HG03460 (cell line): ENCODE results near the gene CCNG2.

ENCODE experiments used
- ATAC-seq: cut with Tn5 transposase; IDR thresholded peaks from one replicate; pipeline ENCODE4 v1.9.1; 2021; ENCODE audit not compliant: unreplicated experiment

The CCNG2 gene

DNA sequence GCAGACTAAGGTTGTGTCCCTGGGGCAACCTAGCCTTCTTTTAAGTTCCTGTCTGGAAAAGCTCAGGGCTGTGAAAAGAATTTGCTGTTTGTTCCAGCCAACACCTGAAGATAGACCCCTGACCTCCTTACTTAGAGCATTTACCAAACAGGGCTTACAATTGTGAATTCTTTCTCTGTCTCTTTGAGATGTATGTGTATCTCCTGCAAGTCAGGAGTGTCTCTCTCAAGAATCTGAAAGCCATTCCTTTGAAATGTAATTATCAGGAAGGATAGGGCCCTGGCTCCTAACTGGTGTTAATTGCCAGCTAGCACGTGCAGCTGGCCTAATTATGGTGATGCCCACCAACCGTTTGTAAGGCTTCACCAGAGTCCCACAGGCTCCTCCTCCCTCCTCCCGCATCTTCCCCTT lies 18.2 kb downstream of the CCNG2 start:
- ATAC-seq = no peak

DNA sequence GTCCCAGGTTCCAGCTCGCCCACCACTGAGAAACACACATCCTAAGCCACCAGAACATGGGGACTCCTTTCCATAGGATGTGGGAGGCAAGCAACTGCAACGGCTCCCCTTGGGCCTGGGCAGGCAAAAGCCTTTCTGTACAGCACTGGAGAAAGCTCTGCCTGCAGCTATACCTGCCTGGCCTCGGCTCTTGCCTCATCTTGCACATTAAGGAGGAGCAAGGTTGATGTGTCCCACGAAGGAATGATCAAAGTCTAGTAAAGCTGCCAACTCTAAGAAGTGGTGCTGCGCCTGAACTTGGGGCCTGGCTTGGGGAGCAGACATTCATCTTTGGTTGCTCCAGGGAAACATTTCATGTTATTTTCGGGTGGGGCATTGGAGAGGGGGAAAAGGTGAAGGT lies 19.6 kb downstream of the CCNG2 start:
- no peak for ATAC-seq

DNA sequence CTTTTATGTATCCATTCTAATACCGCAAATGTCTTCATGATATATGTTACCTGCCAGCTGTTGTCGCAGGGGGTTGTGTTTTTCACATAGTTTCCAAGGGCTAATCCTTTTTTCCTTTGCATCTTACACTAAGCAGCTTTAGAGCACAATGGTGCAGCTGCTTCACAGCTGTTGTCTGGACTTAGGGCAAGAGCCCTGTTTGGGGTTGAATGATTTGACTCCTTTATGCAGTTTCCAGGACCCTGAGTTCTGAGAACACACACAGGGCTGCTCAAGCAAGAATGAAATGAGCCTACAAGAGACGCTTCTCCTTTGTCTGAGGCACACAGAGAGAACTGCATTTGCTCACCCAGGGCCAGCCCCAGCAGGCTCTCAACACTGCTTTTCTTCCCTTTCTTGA lies 20.2 kb downstream of the CCNG2 start:
- no peak for ATAC-seq

DNA sequence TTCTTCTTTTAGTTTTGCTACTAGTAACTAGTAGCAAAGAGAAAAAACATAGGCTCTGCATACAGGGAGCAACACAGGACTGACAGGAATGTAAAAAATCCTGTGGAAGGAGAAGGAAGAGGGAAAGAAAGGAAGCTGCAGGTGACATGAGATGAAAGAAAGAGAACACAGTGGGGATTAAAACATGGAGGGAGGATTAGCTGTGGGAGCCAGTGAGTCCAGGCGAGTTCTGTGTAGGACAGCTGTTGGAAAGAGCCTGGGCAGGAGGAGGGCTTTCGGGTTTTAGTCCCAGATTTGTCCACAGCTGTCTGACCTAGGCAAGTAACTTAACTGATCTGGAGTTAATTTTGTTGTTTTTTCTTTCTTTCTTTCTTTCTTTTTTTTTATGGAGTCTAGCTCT lies 21.6 kb downstream of the CCNG2 start:
- no peak for ATAC-seq

DNA sequence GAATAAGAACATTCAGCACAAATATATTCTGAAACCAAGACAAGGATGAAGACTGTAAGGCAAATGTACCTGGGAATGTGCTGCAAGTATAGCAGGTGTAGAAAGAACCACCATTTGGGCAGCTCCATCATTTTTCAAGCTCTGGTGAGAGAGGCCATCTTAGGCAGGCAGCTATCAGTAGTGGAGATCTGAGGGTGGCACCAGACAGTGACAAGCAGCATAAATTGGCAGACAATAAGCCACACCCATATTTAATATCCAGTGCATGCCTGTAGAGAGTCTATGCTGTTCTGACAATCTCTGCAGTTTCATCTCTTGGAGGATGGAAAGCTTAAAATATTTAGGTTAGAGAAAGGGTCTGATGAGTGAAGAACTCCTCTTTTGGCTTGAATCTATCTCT lies 22.5 kb downstream of the CCNG2 start:
- ATAC-seq = no peak

DNA sequence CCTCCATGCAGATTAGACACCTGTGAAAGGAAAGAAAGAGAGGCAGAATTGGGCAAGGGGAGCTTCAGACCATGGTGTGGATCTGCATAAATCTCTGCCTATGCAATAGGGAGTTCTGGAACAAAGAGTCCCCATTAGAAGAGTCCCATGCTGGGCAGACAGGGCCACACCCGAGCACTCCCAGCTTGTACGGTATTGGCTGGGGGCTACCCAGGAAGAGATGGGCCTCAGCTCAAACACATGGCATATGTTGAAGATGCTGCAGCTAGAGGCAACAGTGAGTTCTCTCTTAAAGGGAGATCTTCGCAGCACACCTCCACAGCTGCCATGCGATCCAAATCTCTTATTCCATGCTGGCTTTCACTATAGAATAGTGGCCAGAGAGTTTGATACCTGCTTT lies 24.7 kb downstream of the CCNG2 start:
- no peak for ATAC-seq

DNA sequence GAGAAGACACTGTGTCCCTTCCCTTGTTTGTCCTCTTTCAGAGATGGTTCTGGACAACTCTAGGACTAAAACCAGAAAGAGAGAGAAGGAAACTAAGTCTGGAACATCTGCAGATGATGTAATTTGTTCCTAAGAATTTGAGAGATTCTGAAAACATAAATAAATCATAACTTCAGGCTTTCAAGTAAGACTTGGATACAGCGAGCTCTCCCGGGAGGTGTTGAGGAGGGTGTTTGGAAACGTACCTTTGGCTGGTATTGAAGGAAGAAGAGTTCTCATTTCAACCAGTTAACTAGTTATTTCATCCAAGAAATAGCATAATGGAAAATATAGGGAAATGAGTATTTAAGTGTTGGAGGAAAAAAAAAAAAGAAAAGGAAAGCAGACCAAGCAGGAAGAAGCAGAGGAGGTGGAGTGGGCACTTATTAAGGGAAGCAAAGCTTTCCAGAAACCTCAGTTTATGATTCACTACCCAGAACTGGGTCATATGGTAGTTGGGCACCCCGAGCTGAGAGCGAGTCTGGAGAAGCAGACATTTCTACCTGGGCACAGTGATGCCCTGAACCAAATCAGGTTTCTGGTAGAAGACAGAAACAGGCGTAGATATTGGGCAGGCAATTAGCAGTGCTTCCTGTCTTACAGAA lies 26.9 kb downstream of the CCNG2 start:
- no peak for ATAC-seq

DNA sequence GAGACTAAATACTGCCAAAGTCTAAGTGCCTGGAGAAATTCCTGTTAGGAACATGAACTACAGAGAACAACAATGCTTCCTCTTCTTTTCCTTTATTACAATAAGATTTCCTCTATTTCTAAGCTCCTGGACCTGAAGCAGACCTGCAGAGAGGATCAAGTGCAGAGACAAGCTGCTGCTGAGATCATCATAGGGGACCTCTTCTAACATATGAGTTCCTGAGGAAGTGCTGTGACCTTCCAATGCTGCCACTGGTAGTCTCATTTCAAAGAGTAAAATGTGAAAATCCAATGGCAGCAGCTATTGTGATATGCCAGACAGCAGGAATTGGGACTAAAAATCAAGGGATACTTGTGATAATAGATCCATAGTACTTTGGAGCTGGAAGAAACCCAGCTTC lies 28.0 kb downstream of the CCNG2 start:
- no peak for ATAC-seq

DNA sequence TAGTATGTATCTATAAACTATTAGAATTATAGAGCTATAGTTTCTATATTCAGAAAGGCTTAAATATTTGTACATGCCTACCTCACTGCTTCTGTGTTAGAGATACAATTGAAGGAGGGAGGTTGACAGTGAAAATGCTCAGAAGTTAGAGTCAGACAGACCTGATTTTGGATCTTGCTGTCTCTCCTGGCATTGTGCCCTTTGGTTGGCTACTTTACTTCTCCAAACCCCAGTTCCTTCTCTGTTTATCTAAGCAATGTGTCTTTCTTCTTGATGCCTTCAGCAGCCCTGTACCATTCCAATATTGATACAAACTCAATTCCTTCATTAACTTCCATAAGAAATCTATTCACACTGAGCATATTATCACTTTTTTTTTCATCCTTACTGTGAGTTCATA lies 28.7 kb downstream of the CCNG2 start:
- ATAC-seq = no peak

DNA sequence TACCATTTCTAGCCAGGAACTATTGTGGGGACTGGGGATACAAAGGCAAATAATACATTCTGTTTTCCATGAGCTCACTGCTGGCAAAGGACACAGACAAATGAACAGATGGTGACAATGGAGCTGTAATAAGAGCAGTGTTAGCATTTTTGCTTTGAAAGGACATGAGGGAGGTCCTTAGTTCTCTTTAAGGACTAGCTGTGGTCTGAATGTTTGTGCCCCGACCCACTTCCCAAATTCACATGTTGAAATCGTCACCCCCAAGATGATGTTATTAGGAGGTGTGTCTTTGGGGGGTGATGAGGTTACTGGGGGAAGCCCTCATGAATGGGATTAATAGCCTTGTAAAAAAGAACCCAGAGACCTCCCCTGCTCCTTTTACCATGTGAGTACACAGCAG lies 30.3 kb downstream of the CCNG2 start:
- ATAC-seq = no peak

DNA sequence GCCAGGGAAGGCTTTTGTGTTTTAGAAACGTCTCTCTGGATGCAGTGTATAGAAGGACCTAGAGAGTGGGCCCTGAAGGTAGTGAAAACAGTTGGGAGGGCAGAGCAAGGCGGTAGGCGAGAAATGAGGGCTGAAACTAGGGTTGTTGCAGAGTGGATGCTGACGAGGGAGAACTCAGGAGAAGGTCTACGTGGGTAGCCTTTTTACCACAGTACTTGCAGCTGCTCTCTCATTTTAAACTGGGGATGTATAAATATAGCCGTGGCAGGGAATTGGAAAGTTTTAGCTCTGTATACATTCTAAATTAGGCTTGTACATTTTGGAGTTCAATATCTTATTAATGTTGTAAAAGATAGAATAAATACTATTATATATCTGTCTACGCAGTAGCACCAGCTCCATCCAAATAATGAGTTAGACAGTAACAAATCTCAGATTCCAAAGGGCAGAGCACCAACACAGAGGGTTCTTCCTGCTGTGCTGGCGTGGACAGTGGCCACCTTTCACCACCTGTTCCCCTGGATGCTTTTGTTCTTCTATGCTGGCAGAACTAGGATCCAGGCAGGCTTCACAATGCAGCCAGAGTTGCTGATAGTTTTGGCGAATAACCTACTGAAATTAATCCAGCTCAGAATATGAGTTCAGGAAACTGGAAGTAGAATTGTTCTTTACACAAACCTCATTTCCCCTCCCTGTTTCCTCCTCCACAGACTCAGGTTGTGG lies 31.7 kb downstream of the CCNG2 start:
- no peak for ATAC-seq

DNA sequence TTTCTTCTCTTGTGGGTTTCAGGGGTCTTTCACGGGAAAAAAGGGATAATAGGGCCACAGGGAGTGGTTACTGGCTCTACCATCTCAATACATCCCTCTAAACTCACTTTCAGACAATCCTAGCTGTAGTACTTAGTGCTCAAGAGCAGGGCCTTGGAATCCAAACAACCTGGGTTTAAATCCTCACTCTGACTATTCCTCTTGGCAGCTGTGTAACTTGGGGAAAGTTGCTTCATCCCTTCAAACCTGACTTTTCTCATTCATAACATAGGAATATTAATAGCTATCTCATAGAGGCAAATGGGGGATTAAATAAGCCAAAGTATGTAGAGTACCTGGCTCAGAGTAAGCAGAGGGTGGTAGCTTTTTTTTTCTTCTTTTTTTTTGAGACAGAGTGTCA lies 32.4 kb downstream of the CCNG2 start:
- ATAC-seq = no peak

DNA sequence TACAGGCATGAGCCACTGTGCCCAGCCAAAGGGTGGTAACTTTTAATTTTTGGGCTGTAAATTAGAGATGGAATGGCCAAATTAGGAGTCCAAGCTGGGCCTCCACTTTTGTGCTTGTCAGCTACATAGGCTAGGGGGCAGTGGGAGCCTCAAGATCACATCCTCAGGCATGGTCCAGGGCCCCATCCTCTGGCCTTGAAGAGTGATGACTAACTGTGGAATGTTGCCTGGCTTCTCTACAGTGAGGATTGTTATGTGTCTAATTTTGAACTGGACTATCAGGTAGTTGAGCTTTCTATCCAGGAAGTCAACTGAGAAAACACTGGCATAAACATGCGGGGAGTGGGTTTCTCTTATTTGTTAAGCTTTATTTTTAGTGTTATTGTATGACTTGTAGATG lies 33.0 kb downstream of the CCNG2 start:
- ATAC-seq = no peak

DNA sequence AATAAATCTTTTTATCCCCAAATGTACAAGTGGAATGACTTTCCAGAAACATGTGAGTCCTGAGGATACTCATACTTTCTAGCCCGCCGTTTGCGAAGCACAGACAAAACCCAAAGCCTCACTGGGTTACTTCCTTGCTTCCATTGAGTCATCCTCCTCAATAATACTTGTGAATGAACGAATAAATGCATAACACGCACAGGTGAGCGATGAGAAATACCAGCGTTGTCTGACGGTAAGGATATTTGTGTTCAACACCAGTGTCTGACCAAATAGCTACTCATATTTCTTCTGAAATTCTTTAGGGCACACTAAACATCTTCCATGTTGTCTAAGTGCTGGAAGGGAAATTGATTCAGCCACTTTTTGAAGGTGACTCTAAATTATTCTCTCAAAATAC lies 36.0 kb downstream of the CCNG2 start:
- ATAC-seq = no peak

DNA sequence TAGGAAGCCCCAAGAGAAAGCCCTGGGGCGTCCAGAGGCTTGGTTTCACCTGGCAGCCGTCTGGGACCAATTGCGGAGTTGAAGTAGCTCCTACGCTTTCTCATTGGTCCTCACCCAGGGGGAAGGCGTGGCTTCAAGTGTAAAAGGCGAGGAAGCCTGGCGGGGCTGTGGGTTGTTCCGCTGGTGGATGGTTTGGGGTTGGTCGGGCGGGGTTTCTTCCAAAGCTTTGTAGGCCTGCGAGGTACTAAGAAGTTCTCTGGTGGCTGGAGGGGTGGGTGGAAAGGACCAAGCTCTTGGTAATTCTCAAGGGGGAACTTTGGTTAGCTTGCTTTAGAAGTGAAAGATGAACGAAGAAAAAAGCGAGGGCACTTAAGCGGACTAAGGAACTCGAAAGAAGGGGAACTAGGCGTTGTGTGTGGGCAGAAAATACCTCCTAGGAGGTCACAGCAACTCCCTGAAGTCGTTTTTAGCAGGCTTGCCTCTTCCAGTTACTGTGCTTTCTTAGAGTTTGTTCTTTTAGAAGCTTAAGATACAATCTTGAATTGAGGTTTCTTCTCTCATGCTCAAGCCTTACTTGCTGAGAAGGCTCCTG lies 36.6 kb downstream of the CCNG2 start:
- peak; percentile 94 for ATAC-seq

DNA sequence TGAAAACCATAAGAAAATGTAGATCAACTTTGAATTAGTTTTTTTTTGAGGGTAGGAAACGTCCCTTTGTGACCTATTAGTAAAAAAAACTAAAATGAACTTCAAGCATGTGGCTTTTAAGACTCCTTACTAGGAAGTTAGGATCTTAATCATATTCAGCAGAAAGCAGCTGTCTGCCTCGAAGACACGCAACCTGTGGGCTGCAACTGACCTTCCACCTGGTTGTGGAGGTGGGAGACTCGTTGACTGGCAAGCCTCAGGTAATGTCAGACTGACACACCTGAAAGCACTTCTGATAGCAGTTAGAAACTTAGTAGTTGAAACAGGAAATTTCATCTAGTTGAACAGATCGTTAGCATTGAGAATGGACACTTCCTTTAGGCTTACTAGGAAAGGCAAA lies 37.4 kb downstream of the CCNG2 start:
- no peak for ATAC-seq

DNA sequence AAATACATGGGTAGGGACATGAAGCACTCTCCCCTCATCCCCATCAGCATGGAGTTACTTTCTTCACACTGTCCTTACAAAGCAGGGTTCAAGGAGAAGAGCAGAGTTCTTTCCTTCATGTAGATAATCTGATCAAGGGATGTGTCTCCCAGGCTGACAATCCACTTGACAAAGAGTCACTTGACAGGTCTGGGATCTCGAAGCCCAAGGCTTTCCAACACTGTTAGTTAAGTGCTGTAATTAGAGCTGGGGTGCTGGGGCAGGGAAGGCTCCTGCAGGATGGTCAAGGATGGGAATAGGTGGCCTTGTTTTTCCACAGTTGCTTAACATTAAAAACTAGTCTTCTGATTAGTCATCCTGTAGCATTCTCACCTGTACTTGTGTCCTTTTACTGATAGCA lies 38.0 kb downstream of the CCNG2 start:
- no peak for ATAC-seq

DNA sequence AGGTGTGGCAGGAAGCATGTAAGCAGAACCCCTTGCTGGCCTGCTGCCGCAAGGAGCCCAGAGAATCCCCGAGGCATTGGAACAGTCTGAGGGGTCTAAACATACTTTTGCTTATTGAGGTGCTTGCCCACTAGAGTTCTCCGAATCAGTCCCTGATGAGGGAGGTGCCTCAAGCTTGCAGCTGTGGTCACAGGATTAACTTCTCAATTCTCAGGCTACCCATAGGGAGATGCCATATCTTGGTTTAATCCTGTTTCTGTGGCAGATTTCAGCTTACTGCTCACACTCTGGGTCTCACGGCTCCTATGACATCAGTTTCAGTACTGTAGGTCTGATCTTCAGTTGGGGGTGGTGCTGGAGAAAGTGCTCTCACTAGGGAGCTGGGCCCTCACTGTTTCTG lies 39.9 kb downstream of the CCNG2 start:
- no peak for ATAC-seq

DNA sequence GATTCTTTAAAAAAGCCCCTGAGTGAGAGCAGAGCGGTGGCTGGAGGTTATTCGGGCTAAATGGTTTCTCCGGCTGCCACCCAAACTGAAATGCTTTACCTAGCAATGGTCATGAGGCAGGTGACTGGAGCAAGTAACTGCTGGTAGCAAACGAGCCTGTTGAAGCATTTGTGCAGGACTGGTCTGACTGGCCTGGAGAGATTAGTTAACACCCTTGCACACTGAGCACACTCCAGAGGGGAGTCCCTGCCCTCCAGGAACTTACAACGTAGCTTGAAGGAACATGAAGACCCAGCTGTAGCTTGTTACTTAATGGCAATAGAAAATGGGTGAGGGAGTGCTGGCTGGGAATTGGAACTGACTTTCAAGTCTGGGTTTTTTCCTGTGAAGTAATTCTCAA lies 40.4 kb downstream of the CCNG2 start:
- ATAC-seq = no peak

DNA sequence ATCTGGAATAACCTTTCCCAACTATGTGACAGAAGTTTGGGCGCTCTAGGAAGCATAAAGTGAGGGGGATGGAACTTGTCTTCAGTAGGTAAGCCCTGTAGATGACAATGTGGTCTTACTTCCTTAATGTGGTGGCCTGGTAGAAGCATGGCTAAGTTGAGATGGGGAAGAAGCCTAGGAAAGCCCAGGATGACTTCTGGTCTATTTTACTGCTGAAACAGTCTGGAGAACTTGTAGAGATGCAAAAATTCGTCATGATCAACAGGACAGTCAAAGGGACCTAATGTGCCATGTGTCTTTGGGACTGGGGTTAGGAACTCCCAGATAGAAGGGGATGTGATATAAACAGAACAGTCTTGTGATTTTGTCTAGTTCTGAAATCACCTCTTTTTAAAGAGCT lies 40.8 kb downstream of the CCNG2 start:
- ATAC-seq = no peak

DNA sequence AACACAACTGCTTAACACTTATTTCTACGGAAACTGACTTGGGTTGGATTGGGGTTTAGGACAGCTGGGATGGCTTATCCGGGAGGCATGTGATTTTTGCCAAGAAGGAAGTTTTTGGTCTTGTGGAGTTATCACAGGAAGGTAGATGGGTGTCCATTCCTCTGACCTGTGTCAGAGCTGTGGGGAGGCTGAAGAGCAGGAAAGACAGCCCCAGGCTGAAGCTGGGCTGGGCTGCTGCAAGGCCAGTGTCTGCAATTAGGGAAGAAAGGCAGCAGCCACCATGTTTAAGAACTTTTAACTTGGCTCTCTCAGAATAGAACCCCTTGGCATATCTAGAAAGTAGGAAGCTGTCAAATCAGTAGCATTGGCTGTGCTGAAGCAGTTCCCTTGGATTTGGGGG lies 42.3 kb downstream of the CCNG2 start:
- ATAC-seq = no peak

DNA sequence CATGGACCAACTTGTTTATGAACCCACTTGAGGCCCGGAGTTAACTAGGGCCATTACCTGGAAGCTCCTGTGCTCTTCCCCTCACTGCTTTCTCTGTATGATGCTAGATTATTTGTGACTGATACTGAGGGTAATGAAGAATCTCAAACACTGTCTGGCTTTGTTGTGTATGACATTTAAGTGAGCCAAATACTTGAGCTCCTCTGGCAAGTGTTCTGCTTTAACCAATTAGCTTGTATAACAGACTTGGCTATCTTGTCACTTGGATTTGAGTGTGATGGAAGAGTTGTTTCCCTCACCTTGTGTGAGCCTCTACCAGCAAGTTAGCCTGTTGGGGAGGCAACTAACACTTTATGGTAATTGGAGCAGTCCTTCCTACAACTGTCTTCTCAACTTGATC lies 42.7 kb downstream of the CCNG2 start:
- ATAC-seq = no peak

DNA sequence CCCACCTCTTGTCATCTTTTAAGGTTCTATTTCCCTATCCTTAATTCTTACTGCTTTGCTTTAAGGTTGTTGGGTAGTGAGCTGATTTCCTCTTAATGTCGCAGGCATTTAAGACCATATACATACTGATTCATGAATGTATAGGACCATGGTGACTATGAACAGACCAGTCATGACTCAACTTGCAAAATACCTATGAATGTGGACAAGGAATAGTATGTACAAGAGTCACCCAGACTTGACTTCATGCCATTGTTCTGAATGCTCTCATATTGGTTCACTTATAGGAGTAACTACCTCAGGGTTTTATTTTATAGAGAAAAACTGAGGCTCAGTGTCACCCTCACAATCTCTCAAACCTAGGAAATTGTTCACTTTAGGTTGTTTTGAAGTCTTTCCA lies 44.3 kb downstream of the CCNG2 start:
- no peak for ATAC-seq
